ENCODE measurements around the gene PRRX2.

PRRX2 gene

GRCh38 chr9:129694243-129694646, 28.8 kb downstream of the PRRX2 start:
- intact Hi-C loops (cut with DNase I), result no loop called here
- no peak for DNase-seq

- DNase-seq, result no peak
- intact Hi-C loops (cut with DNase I), result no loop called here
These were observed 30.4 kb downstream of the PRRX2 start for GRCh38 chr9:129695870-129696269.

DNA sequence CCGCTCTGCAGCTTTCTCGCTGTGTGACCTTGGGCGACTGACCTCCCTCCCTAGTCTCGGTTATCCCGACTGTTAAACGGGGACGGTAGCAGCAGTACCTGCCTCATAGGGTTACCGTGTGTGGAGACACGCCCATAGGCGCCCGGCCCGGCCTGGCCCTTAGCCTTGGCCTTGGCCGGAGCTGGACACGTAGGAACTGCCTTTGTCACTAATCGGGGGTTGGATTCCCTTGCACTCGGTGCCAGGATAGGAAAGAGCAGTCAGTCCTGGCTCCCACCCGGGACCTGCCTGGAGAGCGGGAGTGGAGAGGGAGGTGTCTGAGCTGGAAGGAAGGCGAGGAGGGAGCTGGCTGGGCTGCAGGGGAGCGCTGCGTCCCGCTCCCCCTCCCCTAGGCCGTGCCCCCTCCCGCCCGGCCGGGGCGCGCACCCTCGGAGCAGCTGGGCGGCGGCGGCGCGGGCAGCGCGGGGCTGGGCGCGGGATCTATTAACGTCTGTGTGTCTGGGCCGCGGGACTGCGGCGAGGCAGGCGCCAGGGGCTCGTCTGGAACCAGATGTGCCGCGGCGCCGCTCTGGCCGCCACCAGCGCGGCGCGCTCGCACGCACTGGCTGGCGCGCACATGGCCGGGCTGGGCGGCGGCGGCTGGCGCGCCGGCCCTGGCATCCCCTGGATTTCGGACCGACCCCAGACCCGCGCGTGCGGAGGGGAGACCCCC, 31.7 kb downstream of the PRRX2 start:
- intact Hi-C loops (cut with DNase I), result no loop called here
- DNase-seq, result peak in 8 of 42 donors; percentile 6 to 45 (median 22)

- intact Hi-C loops (cut with DNase I), result no loop called here
- DNase-seq, result no peak
These were observed 32.3 kb downstream of the PRRX2 start for GRCh38 chr9:129697656-129698253.

- intact Hi-C loops (cut with DNase I), result no loop called here
- no peak for DNase-seq
These were observed 32.9 kb downstream of the PRRX2 start for GRCh38 chr9:129698254-129698757.

DNA sequence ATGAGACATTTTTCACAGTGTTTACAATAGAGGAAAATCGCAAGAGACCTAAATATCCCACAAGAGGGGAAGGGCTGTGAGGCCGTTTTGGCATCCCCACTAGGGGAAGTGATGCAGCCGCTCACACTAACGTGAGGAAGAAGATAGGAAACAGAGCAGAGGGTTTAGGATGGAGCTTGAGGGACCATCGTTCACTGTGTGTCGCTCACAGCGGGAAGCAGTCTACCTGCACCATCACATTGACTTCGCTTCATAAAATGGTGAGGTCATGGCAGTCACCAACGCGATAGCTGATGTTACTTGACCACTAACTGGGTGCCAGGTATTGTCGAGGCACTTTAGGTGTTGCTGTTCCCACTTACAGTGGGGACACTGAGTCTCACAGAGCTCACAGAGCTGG, 35.6 kb downstream of the PRRX2 start:
- intact Hi-C loops (cut with DNase I), result no loop called here
- DNase-seq, result no peak

- intact Hi-C loops (cut with DNase I), result no loop called here
- DNase-seq, result no peak
These were observed 36.1 kb downstream of the PRRX2 start for GRCh38 chr9:129701549-129701948.

GRCh38 chr9:129702589-129703520, 37.4 kb downstream of the PRRX2 start:
- intact Hi-C loops (cut with DNase I), result no loop called here
- no peak for DNase-seq

- DNase-seq, result peak in 7 of 42 donors; percentile 13 to 60 (median 28)
- intact Hi-C loops (cut with DNase I), result no loop called here
These were observed 38.4 kb downstream of the PRRX2 start for GRCh38 chr9:129703667-129704355.

DNA sequence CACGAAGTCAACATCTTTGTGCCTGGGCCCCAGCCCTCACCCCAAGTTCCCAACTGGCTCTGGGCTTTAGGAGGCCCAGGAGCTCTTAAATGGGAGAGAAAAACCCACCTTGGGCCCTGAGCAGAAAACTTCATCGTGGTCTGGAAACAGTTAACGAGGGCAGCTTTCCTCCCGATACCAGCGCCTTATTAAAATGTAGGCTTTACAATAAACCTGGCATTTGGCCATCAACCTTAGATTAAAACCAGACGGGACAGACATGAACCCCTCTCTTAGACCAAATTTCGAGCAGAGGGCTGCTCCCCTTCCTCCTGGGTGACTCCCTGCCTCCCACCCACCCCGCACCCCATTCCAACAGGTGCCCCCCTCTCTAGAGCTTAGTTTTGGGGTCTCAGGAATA, 39.4 kb downstream of the PRRX2 start:
- intact Hi-C loops (cut with DNase I), result no loop called here
- DNase-seq, result no peak

- no peak for DNase-seq
- intact Hi-C loops (cut with DNase I), result no loop called here
These were observed 43.3 kb downstream of the PRRX2 start for GRCh38 chr9:129708793-129709192.

DNA sequence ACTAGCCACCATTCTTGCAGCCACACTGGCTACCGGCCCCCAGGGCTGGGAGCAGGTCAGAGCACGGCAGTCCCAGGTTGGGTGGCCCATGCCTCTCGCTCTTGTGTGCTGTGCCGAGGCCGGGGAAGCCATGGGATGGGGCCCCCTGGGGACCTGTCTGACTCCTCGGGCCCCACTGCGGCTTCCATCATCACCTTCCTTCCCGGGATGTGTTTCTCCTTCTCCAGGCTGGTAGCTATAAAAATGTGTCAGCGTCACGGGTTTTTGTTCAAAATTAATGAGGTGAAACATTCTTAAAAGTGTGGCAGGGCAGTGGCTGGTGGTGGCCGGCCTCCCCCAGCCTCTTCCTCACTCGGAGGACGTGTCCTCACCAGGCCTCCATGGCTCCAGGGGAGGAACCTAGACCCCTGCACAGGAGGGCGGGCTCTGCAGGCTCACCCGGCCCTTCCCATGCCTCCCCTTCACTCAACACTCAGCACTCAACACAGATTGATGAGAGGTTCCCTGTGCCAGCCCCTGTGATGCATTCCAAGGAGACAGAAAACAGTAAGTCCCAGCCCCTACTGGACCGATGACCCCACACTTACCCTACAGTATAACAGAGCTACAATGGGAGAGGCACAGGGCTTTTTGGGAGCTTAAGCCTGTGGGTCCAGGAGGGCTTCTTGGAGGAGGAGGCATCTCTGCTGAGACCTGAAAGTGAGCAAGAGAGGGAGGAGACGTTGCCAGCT, 44.2 kb downstream of the PRRX2 start:
- intact Hi-C loops (cut with DNase I), result no loop called here
- no peak for DNase-seq

- intact Hi-C loops (cut with DNase I), result no loop called here
- DNase-seq, result no peak
These were observed 44.7 kb downstream of the PRRX2 start for GRCh38 chr9:129710169-129710453.

DNA sequence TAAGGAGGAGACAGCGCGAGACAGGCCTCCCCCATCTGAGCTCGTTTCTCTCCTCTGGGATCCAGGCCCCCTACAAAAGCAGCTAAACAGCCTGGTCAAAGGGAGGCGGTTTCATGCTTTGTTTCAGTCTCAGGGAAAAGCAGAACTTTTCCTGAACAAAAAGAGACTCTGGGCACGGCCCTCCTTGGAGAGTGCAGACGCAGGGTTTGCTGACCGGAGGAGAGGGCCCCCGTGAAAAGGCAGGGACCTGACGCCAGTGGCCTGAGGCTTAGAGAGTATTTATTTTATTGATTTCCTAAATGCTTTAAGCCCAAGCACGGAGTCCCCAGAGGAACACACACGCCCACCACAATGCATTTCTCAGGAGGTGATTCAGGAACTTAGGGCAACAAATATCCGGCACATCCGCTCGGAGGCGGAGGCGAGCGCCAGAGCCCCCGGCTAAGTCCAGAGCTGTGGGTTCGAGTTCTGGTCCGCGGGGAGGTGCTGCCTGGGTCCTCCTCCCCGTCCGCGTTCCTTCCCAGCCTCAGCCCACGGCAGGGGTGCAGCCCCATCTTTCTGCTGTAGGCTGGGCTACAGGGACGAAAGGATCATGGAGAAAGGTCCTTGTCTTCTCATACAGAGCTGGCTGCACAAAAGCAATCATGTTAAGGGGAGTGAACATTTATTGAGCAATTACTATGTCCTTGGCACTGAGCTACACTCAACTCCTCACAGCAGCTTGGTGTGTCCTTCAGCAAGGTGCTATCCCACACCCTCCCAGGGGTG, 47.4 kb downstream of the PRRX2 start:
- intact Hi-C loops (cut with DNase I), result no loop called here
- peak in 12 of 42 donors; percentile 12 to 49 (median 26) for DNase-seq

- intact Hi-C loops (cut with DNase I), result no loop called here
- DNase-seq, result no peak
These were observed 47.9 kb downstream of the PRRX2 start for GRCh38 chr9:129713402-129713679.

DNA sequence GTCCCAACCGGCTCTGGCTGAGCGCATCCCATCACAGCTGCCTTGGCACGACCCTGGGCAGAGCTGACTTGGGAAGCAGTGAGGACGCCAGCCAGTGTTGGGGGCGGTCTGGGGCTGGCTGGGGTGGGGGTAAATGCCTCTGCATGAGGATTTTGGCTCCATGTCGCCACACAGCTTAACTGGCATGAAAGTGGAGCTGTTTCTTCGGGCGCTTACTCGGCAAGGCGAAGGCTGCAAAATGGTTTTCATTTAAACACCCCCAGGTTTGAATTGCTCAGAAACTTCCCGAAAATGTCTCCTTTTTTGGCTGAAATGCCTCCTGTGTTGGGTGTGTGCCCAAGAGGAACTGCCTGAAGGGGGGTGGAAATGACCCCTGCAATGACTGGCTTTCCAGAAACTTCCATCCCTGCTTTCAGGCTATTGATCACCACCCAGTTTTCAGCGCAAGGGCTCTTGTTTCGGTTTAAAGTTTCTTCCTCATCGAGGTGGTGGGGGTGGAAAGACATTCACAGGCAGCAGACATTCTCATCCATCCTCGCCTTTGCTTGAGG, 49.1 kb downstream of the PRRX2 start:
- intact Hi-C loops (cut with DNase I), result no loop called here
- DNase-seq, result peak in 19 of 42 donors; percentile 7 to 60 (median 27)

DNA sequence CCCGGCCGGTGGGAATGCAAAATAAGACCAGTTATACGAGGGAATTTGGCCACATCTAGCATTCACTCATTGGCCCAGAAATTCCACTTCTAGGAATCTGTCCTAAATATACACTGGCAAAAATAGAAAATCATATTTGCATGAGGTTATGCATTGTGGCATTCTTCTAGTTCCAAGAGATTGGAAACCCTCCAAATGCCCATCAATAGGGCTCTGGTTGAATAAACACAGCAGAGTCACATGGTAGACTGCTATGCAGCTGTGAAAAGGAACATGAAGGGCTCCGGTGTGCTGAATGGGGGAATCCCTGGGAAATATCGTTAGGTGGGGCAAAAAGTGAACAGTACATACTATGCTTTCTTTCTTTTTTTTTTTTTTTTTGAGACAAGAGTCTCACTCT, 50.6 kb downstream of the PRRX2 start:
- intact Hi-C loops (cut with DNase I), result no loop called here
- DNase-seq, result no peak

DNA sequence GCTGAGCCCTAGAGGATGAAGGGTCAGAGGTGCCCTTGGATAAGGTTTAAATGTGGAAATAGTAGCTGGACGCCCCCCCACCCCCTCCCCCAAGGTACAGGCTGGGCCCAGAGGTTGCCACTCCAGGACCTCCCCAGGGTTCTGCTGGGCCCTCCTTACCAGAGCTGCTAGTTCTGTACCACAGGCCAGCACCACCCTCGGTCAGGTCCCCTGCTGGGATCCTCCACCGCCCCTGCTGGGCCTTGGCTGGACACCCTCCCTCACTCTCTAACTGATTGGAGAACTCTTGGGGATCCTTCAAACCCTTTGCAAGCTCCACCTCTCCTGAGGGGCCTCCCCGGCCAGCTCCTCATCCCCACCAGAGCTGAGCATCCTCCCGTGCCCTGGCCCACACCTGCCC, 52.5 kb downstream of the PRRX2 start:
- no peak for DNase-seq
- intact Hi-C loops (cut with DNase I), result no loop called here
